NCI-H2196 (cell line): Measurements from ENCODE around the gene TAF4.
"Not testable (repeated sequence)": the region's sequence is repeated elsewhere in the genome, so short reads cannot be mapped to it uniquely, and the experiment has no call there.

Source experiments
- DNase-seq: peaks from one replicate; lab custom pipeline; 2025; ENCODE audit not compliant: unreplicated experiment; lab: John Stamatoyannopoulos, UW

The TAF4 gene

GRCh38 chr20:62004614-62005013 is 61.1 kb downstream of the TAF4 start:
- DNase-seq = no peak

- DNase-seq = no peak
Measured at GRCh38 chr20:62003567-62004405, 61.9 kb downstream of the TAF4 start.

- no peak for DNase-seq
Measured at GRCh38 chr20:62002882-62003480, 62.7 kb downstream of the TAF4 start.

- DNase-seq = no peak
Measured at GRCh38 chr20:62001178-62001715, 64.4 kb downstream of the TAF4 start.

GRCh38 chr20:61998343-61999121 is 67.1 kb downstream of the TAF4 start:
- no peak for DNase-seq

- no peak for DNase-seq
Measured at GRCh38 chr20:61997891-61998290, 67.8 kb downstream of the TAF4 start.

- no peak for DNase-seq
Measured at GRCh38 chr20:61997372-61997771, 68.3 kb downstream of the TAF4 start.

GRCh38 chr20:61994546-61994945 is 71.1 kb downstream of the TAF4 start:
- no peak for DNase-seq

GRCh38 chr20:61993058-61993457 is 72.6 kb downstream of the TAF4 start:
- no peak for DNase-seq

GRCh38 chr20:61991476-61991875 is 74.2 kb downstream of the TAF4 start:
- no peak for DNase-seq

GRCh38 chr20:61990484-61990883 is 75.2 kb downstream of the TAF4 start:
- no peak for DNase-seq

- DNase-seq = no peak
Measured at GRCh38 chr20:61989741-61990140, 75.9 kb downstream of the TAF4 start.

GRCh38 chr20:61988665-61989064 is 77.0 kb downstream of the TAF4 start:
- DNase-seq = no peak

- DNase-seq = no peak
Measured at GRCh38 chr20:61986762-61987321, 78.8 kb downstream of the TAF4 start.

GRCh38 chr20:61985096-61985495 is 80.6 kb downstream of the TAF4 start:
- no peak for DNase-seq

GRCh38 chr20:61984431-61984830 is 81.2 kb downstream of the TAF4 start:
- DNase-seq = not testable (repeated sequence)

- DNase-seq = no peak
Measured at GRCh38 chr20:61983965-61984364, 81.7 kb downstream of the TAF4 start.

GRCh38 chr20:61982951-61983315 is 82.7 kb downstream of the TAF4 start:
- no peak for DNase-seq

- DNase-seq = no peak
Measured at GRCh38 chr20:61982191-61982950, 83.3 kb downstream of the TAF4 start.

GRCh38 chr20:61981691-61982090 is 84.0 kb downstream of the TAF4 start:
- DNase-seq = not testable (repeated sequence)
